ENCODE measurements around the gene KMT2B. TPM values are rescaled to one million over a fixed set of nuclear protein-coding genes. Genes with fewer than 3 reads are reported as not detected.
"Not testable (repeated sequence)": the region's sequence is repeated elsewhere in the genome, so short reads cannot be mapped to it uniquely, and the experiment has no call there.

The KMT2B gene
- total RNA-seq, 1 donor from 2014 or later = 65.6 TPM

DNA sequence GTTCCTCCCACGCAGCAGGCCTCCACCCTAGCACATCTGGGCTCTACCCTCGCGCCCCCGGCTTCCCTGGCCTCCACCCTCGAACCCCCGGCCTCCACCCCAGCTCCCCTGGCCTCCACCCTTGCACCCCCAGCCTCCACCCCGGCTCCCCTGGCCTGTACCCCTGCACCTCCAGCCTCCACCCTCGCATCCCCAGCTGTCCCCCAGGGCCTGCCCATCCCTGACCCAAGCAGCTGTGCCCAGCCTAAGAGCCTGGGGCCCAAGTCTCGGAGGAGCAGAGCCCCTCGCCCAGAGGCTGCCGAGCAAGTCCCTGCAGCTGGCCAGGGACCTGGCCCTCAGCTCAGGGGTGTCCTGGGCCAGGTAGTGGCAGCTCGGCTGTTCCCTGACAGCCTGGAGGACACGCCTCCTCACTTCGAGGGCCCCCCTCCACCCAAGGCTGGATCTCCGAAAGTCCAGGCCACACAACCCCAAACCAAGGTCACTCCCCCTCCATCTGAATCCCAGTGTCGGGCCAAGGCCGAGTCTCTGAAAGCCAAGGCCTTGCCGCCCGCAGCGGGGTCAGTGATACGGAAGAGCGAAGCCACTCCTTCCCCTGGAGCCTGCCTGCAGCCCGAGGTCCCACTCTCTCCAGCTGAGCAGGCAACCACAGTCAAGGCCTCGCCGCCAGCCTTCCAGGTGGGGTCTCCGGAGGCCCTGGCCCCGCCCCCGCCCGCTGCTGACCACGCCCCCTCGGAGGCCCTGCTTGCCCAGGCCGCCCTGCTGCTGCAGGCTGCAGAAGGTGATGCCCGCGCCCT, 49.7 kb downstream of the KMT2B start:
- intact Hi-C loops (cut with micrococcal nuclease) = no loop called here
- TF ChIP-seq, protein P1, sequence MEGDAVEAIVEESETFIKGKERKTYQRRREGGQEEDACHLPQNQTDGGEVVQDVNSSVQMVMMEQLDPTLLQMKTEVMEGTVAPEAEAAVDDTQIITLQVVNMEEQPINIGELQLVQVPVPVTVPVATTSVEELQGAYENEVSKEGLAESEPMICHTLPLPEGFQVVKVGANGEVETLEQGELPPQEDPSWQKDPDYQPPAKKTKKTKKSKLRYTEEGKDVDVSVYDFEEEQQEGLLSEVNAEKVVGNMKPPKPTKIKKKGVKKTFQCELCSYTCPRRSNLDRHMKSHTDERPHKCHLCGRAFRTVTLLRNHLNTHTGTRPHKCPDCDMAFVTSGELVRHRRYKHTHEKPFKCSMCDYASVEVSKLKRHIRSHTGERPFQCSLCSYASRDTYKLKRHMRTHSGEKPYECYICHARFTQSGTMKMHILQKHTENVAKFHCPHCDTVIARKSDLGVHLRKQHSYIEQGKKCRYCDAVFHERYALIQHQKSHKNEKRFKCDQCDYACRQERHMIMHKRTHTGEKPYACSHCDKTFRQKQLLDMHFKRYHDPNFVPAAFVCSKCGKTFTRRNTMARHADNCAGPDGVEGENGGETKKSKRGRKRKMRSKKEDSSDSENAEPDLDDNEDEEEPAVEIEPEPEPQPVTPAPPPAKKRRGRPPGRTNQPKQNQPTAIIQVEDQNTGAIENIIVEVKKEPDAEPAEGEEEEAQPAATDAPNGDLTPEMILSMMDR (IDR thresholded peaks at IDR 0.05) = no peak
- Mint-ChIP-seq H3K36me3 (ENCODE audit: low read depth) (peaks cover 35% of the 10 kb centered on the region), H3K4me1 (no peaks in the 10 kb centered on the region), H3K27me3 (no peaks in the 10 kb centered on the region), H3K4me3 (no peak overlapping the region), H3K9me3 (no peaks in the 10 kb centered on the region), H3K27ac (no peak overlapping the region)
- no peak for ATAC-seq (ENCODE audit: low read depth)
- no peak for DNase-seq
- ChIA-PET CTCF (no interaction called here), POLR2A (no interaction called here)

DNA sequence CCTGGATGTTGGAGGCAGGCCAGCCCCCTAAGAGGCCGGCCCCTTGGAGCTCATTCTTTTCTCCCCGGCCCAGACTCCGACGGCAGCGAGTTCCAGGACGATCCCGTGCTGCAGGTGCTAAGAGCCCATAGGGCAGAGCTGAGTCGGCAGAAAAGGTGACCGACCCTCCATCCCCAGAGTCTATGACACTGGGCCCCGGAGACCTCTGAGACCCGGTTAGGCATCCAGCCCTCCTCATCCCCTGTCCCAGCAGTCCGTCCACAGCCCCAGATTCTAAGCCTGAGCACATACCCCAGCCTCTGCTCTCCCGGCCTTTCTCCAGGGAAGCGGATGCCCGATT, 50.2 kb downstream of the KMT2B start:
- Mint-ChIP-seq H3K4me3 (no peak overlapping the region), H3K9me3 (no peaks in the 10 kb centered on the region), H3K36me3 (ENCODE audit: low read depth) (peaks cover 35% of the 10 kb centered on the region), H3K4me1 (no peaks in the 10 kb centered on the region), H3K27me3 (no peaks in the 10 kb centered on the region), H3K27ac (no peak overlapping the region)
- ChIA-PET CTCF (no interaction called here), POLR2A (no interaction called here)
- ATAC-seq (ENCODE audit: low read depth) = no peak
- TF ChIP-seq, protein P1 (IDR thresholded peaks at IDR 0.05) = no peak
- intact Hi-C loops (cut with micrococcal nuclease) = no loop called here
- no peak for DNase-seq

DNA sequence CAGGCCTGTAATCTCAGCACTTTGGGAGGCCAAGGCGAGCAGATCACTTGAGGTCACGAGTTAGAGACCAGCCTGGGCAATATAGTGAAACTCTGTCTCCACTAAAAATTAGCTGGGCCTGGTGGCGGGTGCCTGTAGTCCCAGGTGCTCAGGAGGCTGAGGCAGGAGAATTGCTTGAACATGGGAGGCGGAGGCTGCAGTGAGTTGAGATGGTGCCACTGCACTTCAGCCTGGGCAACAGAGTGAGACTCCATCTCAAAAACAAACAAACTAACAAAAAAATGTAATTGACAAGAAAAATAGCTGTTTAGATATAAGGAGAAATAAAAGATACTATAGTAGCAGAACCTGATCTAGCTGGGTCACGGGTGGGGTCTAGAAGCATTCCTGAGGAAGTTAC, 54.6 kb downstream of the KMT2B start:
- H3K36me3 Mint-ChIP-seq (ENCODE audit: low read depth) = peaks cover 11% of the 10 kb centered on the region
- CTCF ChIA-PET; H3K27me3 Mint-ChIP-seq; H3K27ac Mint-ChIP-seq; ATAC-seq (ENCODE audit: low read depth); H3K4me3 Mint-ChIP-seq; H3K9me3 Mint-ChIP-seq; H3K4me1 Mint-ChIP-seq; intact Hi-C loops (cut with micrococcal nuclease); DNase-seq: not testable (repeated sequence)
- POLR2A ChIA-PET = interaction anchor here (0.8 kb wide), 1 partner anchor 24 kb away, joined by 5 read pairs; the partner anchor contains the start of gene LIN37

DNA sequence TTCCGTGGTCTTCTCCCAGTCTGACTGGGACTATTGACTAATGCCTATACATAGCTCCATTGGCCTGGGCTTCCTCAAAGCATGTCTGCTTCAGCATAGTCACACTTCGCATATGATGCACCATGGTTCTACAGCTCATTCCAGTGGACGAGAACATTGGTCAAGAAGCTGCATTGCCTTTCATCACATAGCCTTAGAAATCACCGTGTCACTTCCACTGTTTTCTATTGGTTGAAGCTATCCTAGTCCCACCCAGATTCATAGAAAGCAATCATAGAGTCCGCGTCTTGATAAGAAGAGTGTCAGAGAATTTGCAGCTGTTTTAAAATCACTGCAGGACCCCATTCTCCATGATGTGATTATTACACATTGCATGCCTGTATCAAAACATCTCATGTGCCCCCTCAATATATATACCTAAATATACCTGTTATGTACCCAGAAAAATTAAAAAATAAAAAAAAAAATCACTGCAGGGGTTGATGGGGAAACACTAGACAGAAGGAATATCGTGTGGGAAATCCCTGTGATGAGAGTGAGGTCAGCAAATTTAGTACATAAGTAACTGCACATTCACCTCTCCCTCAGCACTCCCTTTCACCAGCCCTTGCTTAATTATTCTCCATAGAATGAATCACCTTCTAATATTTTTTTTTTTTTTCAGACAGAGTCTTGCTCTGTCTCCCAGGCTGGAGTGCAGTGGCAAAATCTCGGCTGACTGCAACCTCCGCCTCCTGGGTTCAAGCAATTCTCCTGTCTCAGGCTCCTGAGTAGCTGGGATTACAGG, 55.4 kb downstream of the KMT2B start:
- intact Hi-C loops (cut with micrococcal nuclease) = no loop called here
- DNase-seq (no peak), ATAC-seq (ENCODE audit: low read depth) (no peak)
- Mint-ChIP-seq H3K4me3 (no peak overlapping the region), H3K9me3 (no peaks in the 10 kb centered on the region), H3K27me3 (no peaks in the 10 kb centered on the region), H3K27ac (no peak overlapping the region), H3K36me3 (ENCODE audit: low read depth) (peaks cover 5% of the 10 kb centered on the region), H3K4me1 (peaks cover 9% of the 10 kb centered on the region)
- POLR2A ChIA-PET = interaction anchor here (0.7 to 0.8 kb wide), 2 partner anchors 25 to 161 kb away, joined by 5 read pairs; partner anchors contain the start of genes HAUS5 and LIN37
- CTCF ChIA-PET = no interaction called here
- TF ChIP-seq, protein P1 (IDR thresholded peaks at IDR 0.05) = no peak

DNA sequence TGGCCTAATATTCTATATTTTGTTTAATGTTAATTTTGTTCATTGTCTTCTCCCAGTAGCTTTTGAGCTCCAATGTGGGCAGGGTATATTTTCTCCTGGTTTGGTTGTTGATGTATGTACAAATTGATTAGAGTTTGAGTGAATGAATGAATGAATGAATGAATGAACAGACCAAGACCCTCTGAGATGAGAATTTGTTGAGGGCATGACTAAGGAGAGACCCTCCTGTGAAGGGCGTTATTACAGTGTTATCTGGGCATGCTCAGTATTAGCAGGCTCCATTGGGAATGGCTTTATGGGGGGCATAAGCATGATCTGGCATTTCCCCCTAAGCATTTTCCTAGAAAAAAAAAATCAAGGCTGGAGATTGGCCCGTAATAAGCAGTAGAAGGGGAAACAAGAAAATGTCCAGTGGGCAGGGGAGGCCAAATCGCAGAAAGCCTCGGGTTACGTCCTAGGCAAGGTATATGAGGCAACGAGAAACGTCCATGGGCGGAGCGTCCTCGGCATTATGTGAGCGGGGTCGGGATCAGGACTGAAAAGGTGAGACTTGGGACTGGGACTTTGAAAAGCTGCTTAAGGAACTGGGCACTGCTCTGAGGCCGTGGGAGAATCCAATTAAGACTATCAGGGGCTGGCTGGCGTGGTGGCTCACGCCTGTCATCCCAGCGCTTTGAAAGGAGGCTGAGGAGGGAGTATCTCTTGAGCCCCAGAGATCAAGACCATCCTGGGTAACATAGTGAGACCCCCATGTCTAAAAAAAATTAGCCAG, 56.7 kb downstream of the KMT2B start:
- no peak for DNase-seq
- Mint-ChIP-seq H3K4me3 (peak overlapping the region; percentile 79), H3K4me1 (peaks cover 9% of the 10 kb centered on the region), H3K9me3 (no peaks in the 10 kb centered on the region), H3K36me3 (ENCODE audit: low read depth) (no peaks in the 10 kb centered on the region), H3K27ac (no peak overlapping the region), H3K27me3 (no peaks in the 10 kb centered on the region)
- ATAC-seq (ENCODE audit: low read depth) = no peak
- TF ChIP-seq, protein P1 (IDR thresholded peaks at IDR 0.05) = no peak
- CTCF ChIA-PET = no interaction called here
- intact Hi-C loops (cut with micrococcal nuclease) = loop anchor here (1.0 to 5.0 kb wide), 7 partner anchors 16 to 157 kb away; partner anchors contain the start of genes APLP1, COX6B1, LIN37 and PROSER3
- POLR2A ChIA-PET = interaction anchor here (0.6 to 0.7 kb wide), 2 partner anchors 254 to 1076 kb away, joined by 4 read pairs; no protein-coding TSS in a partner anchor

Data from activated B cell treated with CpG ODN at 0.5 μM for 24 hours (primary cell).